Activated naive CD8-positive, alpha-beta T cell treated with anti-CD3 and anti-CD28 coated beads, Interleukin-2, amount 50 U/mL, for 16 hours (primary cell): ENCODE data around the gene MX1.

ENCODE experiments used
- DNase-seq: peaks from one replicate; pipeline ENCODE4 v3.0.0-alpha.2; 2020; ENCODE audit warnings: low read depth, low spot score

MX1 gene

GRCh38 chr21:41460578-41461527, 34.8 kb downstream of the MX1 start:
- DNase-seq = no peak

GRCh38 chr21:41465176-41465781, 39.2 kb downstream of the MX1 start:
- no peak for DNase-seq

GRCh38 chr21:41466024-41466820, 40.2 kb downstream of the MX1 start:
- DNase-seq = no peak

- no peak for DNase-seq
Measured at GRCh38 chr21:41470054-41470453, 44.0 kb downstream of the MX1 start.

- no peak for DNase-seq
Measured at GRCh38 chr21:41472753-41473548, 46.9 kb downstream of the MX1 start.

GRCh38 chr21:41475714-41476420, 49.8 kb downstream of the MX1 start:
- DNase-seq = no peak

- DNase-seq = no peak
Measured at GRCh38 chr21:41477641-41478318, 51.7 kb downstream of the MX1 start.

- DNase-seq = no peak
Measured at GRCh38 chr21:41478319-41479177, 52.5 kb downstream of the MX1 start.

GRCh38 chr21:41479686-41480085, 53.6 kb downstream of the MX1 start:
- DNase-seq = no peak

GRCh38 chr21:41480086-41480690, 54.1 kb downstream of the MX1 start:
- DNase-seq = no peak

- no peak for DNase-seq
Measured at GRCh38 chr21:41481191-41481590, 55.2 kb downstream of the MX1 start.

GRCh38 chr21:41482301-41482700, 56.3 kb downstream of the MX1 start:
- no peak for DNase-seq

GRCh38 chr21:41482980-41483379, 56.9 kb downstream of the MX1 start:
- no peak for DNase-seq

GRCh38 chr21:41483415-41483814, 57.4 kb downstream of the MX1 start:
- no peak for DNase-seq

GRCh38 chr21:41483973-41484372, 57.9 kb downstream of the MX1 start:
- no peak for DNase-seq

GRCh38 chr21:41487082-41487481, 61.0 kb downstream of the MX1 start:
- no peak for DNase-seq

GRCh38 chr21:41488080-41488479, 62.0 kb downstream of the MX1 start:
- DNase-seq = no peak

- no peak for DNase-seq
Measured at GRCh38 chr21:41489329-41489728, 63.3 kb downstream of the MX1 start.

GRCh38 chr21:41490330-41490729, 64.3 kb downstream of the MX1 start:
- DNase-seq = no peak
